HG03521 (cell line): ENCODE results near the gene MED13L.

Experiments
- ATAC-seq: cut with Tn5 transposase; IDR thresholded peaks from one replicate; pipeline ENCODE4 v1.9.1; 2021; ENCODE audit warnings: mild to moderate bottlenecking, moderate library complexity; ENCODE audit not compliant: unreplicated experiment

MED13L gene

GRCh38 chr12:116216022-116216756 is 61.3 kb downstream of the MED13L start:
- no peak for ATAC-seq

GRCh38 chr12:116215023-116215422 is 62.5 kb downstream of the MED13L start:
- ATAC-seq = no peak

- ATAC-seq = no peak
These were observed 63.5 kb downstream of the MED13L start for GRCh38 chr12:116213885-116214527.

- no peak for ATAC-seq
These were observed 64.5 kb downstream of the MED13L start for GRCh38 chr12:116213014-116213413.

GRCh38 chr12:116210762-116211161 is 66.7 kb downstream of the MED13L start:
- ATAC-seq = no peak

GRCh38 chr12:116210131-116210530 is 67.4 kb downstream of the MED13L start:
- no peak for ATAC-seq

GRCh38 chr12:116209503-116209902 is 68.0 kb downstream of the MED13L start:
- ATAC-seq = no peak

GRCh38 chr12:116207274-116207673 is 70.2 kb downstream of the MED13L start:
- ATAC-seq = no peak

GRCh38 chr12:116206828-116207227 is 70.7 kb downstream of the MED13L start:
- ATAC-seq = no peak

GRCh38 chr12:116204785-116205184 is 72.7 kb downstream of the MED13L start:
- no peak for ATAC-seq

- no peak for ATAC-seq
These were observed 73.3 kb downstream of the MED13L start for GRCh38 chr12:116204169-116204568.

- ATAC-seq = no peak
These were observed 74.6 kb downstream of the MED13L start for GRCh38 chr12:116202940-116203339.

- no peak for ATAC-seq
These were observed 75.1 kb downstream of the MED13L start for GRCh38 chr12:116202433-116202832.

- ATAC-seq = no peak
These were observed 75.6 kb downstream of the MED13L start for GRCh38 chr12:116201908-116202307.

- ATAC-seq = no peak
These were observed 76.1 kb downstream of the MED13L start for GRCh38 chr12:116201359-116201758.

- ATAC-seq = no peak
These were observed 76.7 kb downstream of the MED13L start for GRCh38 chr12:116200812-116201211.

GRCh38 chr12:116199160-116199706 is 78.3 kb downstream of the MED13L start:
- ATAC-seq = no peak

GRCh38 chr12:116196752-116197718 is 80.5 kb downstream of the MED13L start:
- ATAC-seq = no peak

GRCh38 chr12:116196226-116196625 is 81.3 kb downstream of the MED13L start:
- ATAC-seq = no peak

- peak; percentile 69 for ATAC-seq
These were observed 82.5 kb downstream of the MED13L start for GRCh38 chr12:116194935-116195431.

- ATAC-seq = no peak
These were observed 87.8 kb downstream of the MED13L start for GRCh38 chr12:116189692-116190091.
